ENCODE results near the gene GFPT2.

DNA sequence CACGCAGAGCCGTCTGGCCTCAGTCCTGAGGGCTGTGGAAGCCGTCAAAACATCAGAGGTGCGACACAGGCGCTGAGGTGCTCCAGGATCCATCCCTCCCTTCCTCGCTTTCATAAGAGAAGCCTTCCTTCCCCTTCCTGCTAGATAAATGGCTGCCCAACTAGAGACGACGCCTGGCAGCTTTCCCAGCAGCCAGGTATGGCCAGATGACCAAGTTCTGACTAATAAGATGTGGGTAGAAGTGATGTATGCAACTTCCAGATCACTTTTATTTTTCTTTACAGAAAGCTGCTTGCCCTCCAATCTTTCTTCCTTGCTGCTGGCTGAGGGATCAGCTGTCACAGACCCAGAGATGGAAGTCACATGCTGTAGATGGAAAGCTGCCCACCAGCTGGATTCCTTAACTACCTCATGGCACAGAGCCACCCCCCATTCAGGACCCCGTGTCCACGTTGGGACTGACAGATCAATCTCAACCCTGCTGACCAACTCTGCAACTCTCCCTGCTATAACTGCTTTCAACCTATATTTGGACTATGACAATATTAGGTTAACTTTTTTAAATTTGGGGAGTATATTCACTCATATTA lies 70.0 kb downstream of the GFPT2 start:
- TF ChIP-seq CTCF (IDR thresholded peaks at IDR 0.05; ENCODE audit: control extremely low read depth in 1 of 3, insufficient read depth in 1 of 3, low read depth in 1 of 3, low read length in 3 of 3) (no peak), POLR2A (IDR thresholded peaks at IDR 0.05; ENCODE audit: control extremely low read depth in 1 of 2, low read depth in 2 of 2, low read length in 2 of 2) (no peak)

Data from H1 (cell line).